GM06990 (cell line): Measurements from ENCODE around the gene RBM23.

Source experiments
- DNase-seq: peaks from one replicate; pipeline ENCODE4 v3.0.0-alpha.2; 2011; ENCODE audit not compliant: insufficient read length; ENCODE audit errors: extremely low read depth
- H3K27me3 ChIP-seq: replicated peaks from 2 replicates; pipeline ENCODE4 v1.6.0; 2011; ENCODE audit warnings: low read length; ENCODE audit not compliant: control insufficient read depth, insufficient read depth
- H3K36me3 ChIP-seq: 2 replicates; pipeline ENCODE4 v1.5.1; 2011; ENCODE audit warnings: low read length; ENCODE audit not compliant: control insufficient read depth, insufficient read depth
- H3K4me3 ChIP-seq: replicated peaks from 2 replicates; pipeline ENCODE4 v1.5.1; 2011; ENCODE audit warnings: low read depth, mild to moderate bottlenecking, control low read depth, low read length
- TF ChIP-seq, protein P1 (sequence below): IDR thresholded peaks from 2 replicates; pipeline ENCODE4 v1.5.1; 2011; ENCODE audit warnings: low read length, control low read depth, mild to moderate bottlenecking, inconsistent platforms; ENCODE audit not compliant: insufficient read depth, poor library complexity, severe bottlenecking

The RBM23 gene

DNA sequence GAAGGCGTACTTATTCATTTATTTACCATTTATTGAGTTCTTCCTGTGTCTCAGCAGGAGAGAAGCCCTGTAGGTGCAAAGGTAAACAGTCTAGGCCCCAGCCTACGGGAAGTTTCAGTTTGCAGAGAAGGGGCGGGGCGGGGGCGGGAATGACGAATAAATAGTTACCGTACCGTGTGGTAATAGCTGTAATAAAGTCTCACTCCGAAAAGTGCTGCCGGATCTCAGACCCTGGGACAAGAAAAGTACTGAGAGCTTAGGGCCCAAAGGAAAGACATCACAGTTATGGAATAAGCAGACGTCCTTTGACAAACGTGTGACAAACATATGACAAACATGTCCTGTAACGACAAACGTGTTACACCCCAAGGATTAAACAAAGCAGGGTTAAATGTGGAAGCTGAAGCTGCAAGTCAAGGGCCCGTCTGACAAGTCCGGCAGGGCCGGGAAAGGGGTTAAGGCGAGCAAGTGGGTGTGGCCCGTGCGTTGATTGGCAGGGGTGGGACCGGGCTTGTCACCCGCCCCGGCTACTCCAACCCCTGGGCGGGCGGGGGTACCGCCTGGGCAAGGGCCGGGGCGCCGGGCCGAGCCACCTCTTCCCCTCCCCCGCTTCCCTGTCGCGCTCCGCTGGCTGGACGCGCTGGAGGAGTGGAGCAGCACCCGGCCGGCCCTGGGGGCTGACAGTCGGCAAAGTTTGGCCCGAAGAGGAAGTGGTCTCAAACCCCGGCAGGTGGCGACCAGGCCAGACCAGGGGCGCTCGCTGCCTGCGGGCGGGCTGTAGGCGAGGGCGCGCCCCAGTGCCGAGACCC is 47.5 kb downstream of the RBM23 start, which contains the start of gene LRP10:
Gene LRP10 (plus strand): TSS at position 517 of the 809 bp plus-strand sequence. CDS start 564 bp downstream, outside the sequence.
- TF ChIP-seq, protein P1, sequence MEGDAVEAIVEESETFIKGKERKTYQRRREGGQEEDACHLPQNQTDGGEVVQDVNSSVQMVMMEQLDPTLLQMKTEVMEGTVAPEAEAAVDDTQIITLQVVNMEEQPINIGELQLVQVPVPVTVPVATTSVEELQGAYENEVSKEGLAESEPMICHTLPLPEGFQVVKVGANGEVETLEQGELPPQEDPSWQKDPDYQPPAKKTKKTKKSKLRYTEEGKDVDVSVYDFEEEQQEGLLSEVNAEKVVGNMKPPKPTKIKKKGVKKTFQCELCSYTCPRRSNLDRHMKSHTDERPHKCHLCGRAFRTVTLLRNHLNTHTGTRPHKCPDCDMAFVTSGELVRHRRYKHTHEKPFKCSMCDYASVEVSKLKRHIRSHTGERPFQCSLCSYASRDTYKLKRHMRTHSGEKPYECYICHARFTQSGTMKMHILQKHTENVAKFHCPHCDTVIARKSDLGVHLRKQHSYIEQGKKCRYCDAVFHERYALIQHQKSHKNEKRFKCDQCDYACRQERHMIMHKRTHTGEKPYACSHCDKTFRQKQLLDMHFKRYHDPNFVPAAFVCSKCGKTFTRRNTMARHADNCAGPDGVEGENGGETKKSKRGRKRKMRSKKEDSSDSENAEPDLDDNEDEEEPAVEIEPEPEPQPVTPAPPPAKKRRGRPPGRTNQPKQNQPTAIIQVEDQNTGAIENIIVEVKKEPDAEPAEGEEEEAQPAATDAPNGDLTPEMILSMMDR, result no peak
- H3K27me3 ChIP-seq, result no peaks in the 10 kb centered on the region
- peaks cover 18% of the 10 kb centered on the region for H3K36me3 ChIP-seq
- peak within 1 kb of the TSS; percentile 92 for H3K4me3 ChIP-seq
- peak; percentile 90 for DNase-seq

DNA sequence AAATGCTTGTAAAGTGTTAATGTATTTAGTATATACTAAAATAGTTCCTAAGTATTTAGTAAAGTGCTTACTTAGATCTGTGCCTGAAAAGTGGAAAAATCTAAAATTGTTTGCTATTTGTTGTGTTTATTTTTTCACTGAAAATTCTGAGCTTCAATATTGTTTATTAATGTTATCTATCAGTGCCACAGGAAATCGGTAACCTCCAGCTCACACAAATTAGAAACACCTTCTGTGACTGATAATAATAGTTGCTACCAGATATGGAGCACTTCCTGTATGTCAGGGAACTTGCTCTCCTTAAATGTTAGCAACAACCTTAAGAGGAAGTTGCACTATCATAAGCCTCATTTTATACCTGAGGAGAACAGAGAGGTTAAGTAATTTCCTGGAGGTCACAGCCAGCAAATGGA is 48.1 kb downstream of the RBM23 start:
- Histone ChIP-seq H3K36me3 (peaks cover 12% of the 10 kb centered on the region), H3K4me3 (peak overlapping the region; percentile 92), H3K27me3 (no peaks in the 10 kb centered on the region)
- TF ChIP-seq, protein P1, result no peak
- peak; percentile 80 for DNase-seq

DNA sequence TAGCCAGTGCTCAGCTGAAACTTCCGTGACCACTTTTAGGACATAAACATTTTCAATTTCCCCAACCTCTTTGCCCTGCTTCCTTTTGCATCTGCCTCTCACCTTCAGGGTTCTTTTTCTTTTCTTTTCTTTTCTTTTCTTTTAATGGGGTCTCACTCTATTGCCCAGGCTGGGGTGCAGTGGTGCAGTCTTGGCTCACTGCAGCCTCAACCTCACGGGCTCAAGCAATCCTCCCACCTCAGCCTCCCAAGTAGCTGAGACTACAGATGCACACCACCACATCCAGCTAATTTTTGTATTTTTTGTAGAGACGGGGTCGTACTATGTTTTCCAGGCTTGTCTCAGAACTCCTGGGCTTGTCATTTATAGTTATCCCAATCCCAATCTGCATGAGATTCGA is 52.1 kb downstream of the RBM23 start:
- Histone ChIP-seq H3K4me3 (no peak overlapping the region), H3K36me3 (no peaks in the 10 kb centered on the region), H3K27me3 (no peaks in the 10 kb centered on the region)
- DNase-seq, result no peak
- TF ChIP-seq, protein P1, result no peak

DNA sequence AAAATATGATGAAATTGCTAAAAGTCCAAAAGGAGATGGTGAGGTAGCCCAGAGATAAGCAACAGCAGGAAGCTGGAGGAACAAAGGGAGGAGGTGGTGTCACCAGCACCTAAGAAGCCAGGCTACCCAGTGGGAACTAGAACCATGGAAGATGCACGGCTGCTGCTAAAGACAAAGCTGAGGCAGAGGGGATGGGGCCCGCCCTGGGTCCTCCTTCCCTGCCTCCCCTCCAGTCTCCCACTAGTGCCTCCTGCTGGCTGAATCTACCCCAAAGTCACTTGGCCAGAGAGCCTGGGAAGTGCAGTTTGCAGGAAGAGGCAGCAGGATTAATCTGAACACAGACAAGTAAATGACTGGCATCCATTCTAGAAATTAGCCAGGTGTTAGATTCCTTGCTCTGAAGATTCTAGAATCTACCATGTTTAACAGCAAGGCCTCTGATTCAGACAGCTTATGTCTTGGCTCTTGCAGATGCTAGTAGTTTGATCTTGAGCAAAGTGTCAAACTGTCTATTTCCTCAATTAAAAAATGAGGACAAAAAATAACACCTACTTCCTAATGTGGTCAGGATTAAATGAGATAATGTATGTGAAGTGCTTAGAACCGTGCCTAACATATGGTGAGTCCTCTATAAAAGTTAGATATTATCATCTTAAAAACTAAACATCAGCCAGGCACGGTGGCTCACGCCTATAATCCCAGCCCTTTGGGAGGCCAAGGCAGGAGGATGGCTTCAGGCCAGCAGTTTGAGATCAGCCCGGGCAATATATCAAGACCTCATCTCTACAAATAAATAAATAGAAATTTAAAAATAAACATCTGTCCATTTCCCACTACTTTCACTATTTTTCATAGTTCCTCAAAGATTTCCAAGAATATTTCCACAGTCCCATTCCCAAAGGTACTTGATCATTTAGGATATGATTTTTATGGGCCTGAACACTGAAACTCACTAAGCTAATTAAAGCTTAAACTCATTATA is 53.2 kb downstream of the RBM23 start:
- no peak for DNase-seq
- TF ChIP-seq, protein P1, result peak; percentile 56
- no peak overlapping the region for H3K4me3 ChIP-seq
- H3K27me3 ChIP-seq, result no peaks in the 10 kb centered on the region
- no peaks in the 10 kb centered on the region for H3K36me3 ChIP-seq

DNA sequence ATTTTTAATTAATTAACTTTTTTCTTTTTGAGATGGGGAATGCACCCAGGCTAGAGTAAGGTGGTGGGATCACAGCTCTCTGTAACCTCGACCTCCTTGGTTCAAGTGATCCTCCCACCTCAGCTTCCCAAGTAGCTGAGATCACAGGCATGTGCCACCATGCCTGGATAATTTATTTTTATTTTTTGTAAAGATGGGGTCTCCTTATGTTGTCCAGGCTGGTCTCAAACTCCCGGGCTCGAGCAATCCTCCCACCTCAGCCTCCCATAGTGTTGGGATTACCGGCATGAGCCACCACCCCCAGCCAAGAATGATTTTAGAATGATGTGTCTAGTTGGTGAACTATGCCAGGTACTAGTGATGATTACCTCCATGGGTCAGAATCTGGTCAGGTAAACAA is 54.0 kb downstream of the RBM23 start:
- Histone ChIP-seq H3K36me3 (no peaks in the 10 kb centered on the region), H3K4me3 (no peak overlapping the region), H3K27me3 (no peaks in the 10 kb centered on the region)
- TF ChIP-seq, protein P1, result no peak
- DNase-seq, result no peak
